H7 (cell line): ENCODE results near the gene SIGLEC5. TPM values are rescaled to one million over a fixed set of nuclear protein-coding genes. Genes with fewer than 3 reads are reported as not detected.
A peak's percentile ranks its signal among the peaks of the same experiment; 100 is the strongest.
"Not testable (repeated sequence)": the region's sequence is repeated elsewhere in the genome, so short reads cannot be mapped to it uniquely, and the experiment has no call there.

Source experiments
- DNase-seq: peaks from one replicate; pipeline ENCODE4 v3.0.0; 2012
- H3K27me3 ChIP-seq: 2 replicates; pipeline ENCODE4 v1.6.0; 2011; ENCODE audit warnings: mild to moderate bottlenecking, low read length; ENCODE audit not compliant: control insufficient read depth, insufficient read depth
- H3K36me3 ChIP-seq: replicated peaks from 2 replicates; pipeline ENCODE4 v1.5.1; 2011; ENCODE audit warnings: low read length; ENCODE audit not compliant: control insufficient read depth, insufficient read depth
- H3K4me3 ChIP-seq: 2 replicates; pipeline ENCODE4 v1.5.1; 2011; ENCODE audit warnings: low read depth, mild to moderate bottlenecking, control low read depth, low read length, moderate library complexity; ENCODE audit not compliant: insufficient read depth
- total RNA-seq: library from RNA; depleted of rRNA; stranded (reverse); fragments of >200 nt; shearing (Covaris generic); gene quantifications from 2 replicates; pipeline ENCODE4 v1.2.3, GENCODE V29; 2014; rRNA removed

The SIGLEC5 gene, protein sequence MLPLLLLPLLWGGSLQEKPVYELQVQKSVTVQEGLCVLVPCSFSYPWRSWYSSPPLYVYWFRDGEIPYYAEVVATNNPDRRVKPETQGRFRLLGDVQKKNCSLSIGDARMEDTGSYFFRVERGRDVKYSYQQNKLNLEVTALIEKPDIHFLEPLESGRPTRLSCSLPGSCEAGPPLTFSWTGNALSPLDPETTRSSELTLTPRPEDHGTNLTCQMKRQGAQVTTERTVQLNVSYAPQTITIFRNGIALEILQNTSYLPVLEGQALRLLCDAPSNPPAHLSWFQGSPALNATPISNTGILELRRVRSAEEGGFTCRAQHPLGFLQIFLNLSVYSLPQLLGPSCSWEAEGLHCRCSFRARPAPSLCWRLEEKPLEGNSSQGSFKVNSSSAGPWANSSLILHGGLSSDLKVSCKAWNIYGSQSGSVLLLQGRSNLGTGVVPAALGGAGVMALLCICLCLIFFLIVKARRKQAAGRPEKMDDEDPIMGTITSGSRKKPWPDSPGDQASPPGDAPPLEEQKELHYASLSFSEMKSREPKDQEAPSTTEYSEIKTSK
- not detected in 2 replicates for total RNA-seq

DNA sequence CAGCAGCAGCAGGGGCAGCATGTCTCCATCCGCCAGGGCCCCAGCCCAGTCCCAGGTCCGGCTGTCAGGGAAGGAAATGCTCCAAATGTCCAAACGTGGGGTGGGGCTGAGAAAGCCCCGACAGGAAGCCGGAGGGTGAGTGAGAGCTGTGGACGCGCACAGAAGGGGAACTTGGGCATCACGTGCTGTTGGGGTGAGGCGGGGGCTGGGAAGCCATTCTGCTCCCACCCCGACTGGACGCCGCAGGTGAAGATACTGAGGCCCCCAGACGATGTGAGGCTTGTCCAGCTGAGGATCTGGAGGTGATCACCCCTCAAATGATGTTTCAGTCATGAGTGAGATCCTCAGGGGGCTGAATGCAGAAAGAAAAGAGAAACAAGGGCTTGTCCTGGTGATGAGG lies at the start of gene SIGLEC5:
TSS of gene SIGLEC5 (minus strand) at position 87 of the 400 bp plus-strand sequence. CDS start at position 21, 66 bp downstream.
- H3K4me3 ChIP-seq, DNase-seq, H3K36me3 ChIP-seq, H3K27me3 ChIP-seq: not testable (repeated sequence)

DNA sequence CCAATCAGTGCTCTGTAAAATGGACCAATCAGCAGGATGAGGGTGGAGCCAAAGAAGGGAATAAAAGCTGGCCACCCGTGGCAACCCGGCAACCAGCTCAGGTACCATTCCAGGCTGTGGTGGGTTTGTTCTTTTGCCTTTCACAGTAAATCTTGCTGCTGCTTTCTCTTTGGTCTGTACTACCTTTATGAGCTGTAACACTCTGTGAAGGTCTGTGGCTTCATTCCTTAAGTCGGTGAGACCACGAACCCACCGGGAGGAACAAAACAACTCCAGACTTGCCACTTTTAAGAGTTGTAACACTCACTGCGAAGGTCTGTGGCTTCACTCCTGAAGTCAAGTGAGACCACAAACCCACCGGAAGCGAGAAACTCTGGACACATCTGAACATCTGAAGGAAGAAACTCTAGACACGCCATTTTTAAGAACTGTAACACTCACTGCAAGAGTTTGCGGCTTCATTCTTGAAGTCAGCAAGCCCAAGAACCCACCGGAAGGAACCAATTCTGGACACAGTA lies 46.4 kb upstream of the SIGLEC5 start:
- no peak overlapping the region for H3K4me3 ChIP-seq
- DNase-seq = no peak
- no peaks in the 10 kb centered on the region for H3K27me3 ChIP-seq
- no peaks in the 10 kb centered on the region for H3K36me3 ChIP-seq

DNA sequence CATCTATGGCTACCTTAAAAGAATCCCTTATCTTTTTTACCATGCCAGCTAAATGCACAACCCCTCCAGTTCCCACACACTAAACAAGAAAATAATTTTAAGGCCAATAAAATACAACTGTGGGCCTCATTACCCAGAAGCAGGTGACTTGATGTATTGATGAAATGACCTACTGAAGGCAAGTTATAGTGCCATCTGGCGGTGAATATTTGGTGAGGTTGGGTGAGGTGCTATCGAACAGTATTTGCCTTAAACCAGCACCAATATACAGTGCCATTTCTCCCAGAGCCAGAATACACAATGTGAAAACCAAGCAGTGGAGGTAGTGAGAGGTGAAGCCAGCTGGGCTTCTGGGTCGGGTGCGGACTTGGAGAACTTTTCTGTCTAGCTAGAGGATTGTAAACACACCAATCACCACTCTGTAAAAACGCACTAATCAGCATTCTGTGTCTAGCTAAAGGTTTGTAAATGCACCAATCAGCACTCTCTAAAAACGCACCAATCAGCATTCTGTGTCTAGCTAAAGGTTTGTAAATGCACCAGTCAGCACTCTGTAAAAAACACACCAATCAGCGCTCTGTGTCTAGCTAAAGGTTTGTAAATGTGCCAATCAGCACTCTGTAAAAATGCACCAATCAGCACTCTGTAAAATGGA lies 45.8 kb upstream of the SIGLEC5 start:
- DNase-seq, H3K4me3 ChIP-seq, H3K36me3 ChIP-seq, H3K27me3 ChIP-seq: not testable (repeated sequence)

DNA sequence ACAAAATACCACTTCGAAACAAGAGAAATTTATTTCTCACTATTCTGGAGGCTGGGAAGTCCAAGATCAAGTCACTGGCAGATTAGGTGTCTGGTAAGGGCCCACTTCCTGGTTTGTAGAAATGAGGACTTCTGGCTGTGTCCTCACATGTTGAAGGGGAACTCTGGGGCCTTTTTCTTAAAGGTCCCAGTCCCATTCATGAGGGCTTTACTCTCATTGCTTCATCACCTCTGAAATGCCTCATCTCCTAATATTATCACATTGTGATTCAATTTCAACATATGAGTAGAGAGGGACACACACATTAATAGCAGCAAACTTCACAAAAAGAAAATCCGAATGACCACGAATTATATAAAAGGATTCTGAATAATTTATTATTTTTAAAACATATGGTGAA lies 38.0 kb upstream of the SIGLEC5 start:
- H3K4me3 ChIP-seq = no peak overlapping the region
- no peaks in the 10 kb centered on the region; the same call in 1 of the 2 replicates for H3K27me3 ChIP-seq
- DNase-seq = no peak
- no peaks in the 10 kb centered on the region for H3K36me3 ChIP-seq

DNA sequence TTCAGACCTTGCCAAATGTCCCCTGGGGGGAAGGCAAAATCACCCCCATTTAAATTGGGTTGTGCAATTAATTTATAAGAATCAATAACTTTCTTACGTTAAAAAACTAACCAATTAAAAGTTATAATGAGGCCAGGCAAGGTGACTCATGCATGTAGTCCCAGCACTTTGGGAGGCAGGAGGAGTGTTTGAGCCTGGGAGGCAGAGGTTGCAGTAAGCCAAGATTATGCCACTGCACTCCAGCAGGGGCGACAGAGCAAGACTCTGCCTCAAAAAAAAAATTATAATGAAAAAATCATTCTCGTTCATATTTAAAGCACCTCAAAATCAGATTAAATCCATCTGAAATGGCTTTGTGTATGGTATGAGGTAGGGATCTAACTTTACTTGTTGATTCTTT lies 34.8 kb upstream of the SIGLEC5 start:
- DNase-seq = no peak
- Histone ChIP-seq H3K27me3 (no peaks in the 10 kb centered on the region; the same call in 1 of the 2 replicates), H3K36me3 (no peaks in the 10 kb centered on the region), H3K4me3 (no peak overlapping the region)

DNA sequence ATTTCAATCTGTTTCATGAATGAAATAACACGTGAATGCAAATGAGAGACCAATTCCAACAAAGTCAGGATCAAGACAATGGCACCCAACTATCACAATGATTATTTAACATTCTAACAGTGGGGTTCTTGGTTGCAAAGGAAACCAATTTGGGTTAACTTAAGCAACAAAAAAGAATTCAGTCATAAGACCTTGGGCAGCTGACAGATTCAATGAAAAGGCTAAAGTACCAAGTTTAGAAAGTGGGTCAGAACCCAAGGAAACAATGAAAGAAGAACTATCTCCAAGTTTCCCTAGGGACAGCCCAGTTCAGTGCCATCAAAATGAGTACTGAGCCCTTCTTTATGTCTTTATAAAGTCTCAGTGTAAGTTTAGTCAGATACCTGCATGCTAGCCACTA lies 33.9 kb upstream of the SIGLEC5 start:
- no peaks in the 10 kb centered on the region; the same call in 1 of the 2 replicates for H3K27me3 ChIP-seq
- H3K4me3 ChIP-seq = no peak overlapping the region
- no peak for DNase-seq

DNA sequence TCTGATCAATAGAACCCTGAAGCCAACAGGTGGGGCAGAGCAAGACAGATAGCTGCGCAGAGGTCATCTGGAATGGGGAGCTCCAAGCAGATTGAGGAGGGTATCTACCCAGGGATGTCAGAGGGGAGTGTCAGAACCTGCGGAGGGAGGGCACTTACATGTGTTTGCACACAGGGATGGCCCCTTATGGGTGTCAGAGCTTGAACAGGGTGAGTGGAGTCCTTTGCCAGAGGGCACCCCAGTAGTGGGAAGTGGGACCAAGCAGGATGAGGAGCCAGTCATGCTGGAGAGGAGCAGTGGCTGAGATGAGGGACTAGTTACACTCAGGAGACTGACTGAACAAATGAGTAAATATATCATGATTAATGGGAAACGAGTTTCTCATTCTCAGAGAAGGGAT lies 33.4 kb upstream of the SIGLEC5 start:
- H3K4me3 ChIP-seq = no peak overlapping the region
- H3K36me3 ChIP-seq = no peaks in the 10 kb centered on the region
- no peaks in the 10 kb centered on the region; the same call in 1 of the 2 replicates for H3K27me3 ChIP-seq
- no peak for DNase-seq

More for the DNA sequence above, 33.9 kb upstream of the SIGLEC5 start:
- no peaks in the 10 kb centered on the region for H3K36me3 ChIP-seq

DNA sequence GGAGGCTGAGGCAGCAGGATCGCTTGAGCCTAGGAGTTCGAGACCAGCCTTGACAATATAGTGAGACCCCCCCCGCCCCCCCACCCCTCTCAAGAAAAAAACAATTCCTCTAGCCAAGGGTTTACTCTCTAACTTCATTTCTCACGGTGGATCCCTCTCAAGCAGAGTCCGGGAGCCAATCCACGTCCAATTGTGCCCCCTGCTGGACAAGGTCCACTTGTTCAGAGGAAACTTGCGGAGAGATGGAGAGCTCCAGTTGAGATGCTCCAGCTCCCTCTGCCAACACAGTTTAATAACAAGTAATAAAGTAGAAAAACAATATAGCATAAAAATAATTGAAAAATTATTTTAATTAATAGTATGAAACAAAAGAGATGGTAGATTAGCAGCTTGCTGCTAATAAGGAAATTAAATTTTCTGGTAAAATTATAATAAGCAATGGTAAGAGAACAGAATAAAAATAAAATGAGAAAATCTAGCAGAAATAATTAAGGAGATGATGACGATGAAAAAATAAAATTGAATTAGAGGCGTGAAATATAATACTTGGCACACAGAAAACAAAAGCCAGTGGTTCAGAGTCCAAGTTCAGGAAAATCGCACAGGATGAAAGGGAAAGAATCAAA lies 30.9 kb upstream of the SIGLEC5 start:
- peak; percentile 68 for DNase-seq
- H3K36me3 ChIP-seq = no peaks in the 10 kb centered on the region
- H3K27me3 ChIP-seq = no peaks in the 10 kb centered on the region; the same call in 1 of the 2 replicates

DNA sequence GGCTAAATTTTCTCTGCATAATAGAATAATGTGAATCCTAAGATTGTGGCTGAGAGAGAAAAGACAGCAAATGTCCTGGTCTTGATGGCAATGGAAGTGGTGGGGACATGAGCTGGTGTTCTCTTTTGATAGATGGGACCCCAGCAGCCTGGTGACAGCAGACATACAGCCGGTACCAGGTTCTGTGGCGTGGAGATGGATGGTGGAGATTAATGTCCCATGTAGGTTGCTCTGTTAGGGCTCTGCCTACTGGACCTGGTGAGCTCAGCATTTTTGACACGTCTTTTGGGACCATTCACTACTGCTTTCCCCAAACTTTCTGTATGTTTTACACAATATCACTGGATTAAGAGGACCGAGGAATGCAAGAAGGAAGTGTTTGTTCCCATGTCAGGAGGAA lies 24.6 kb upstream of the SIGLEC5 start:
- Histone ChIP-seq H3K36me3 (no peaks in the 10 kb centered on the region), H3K27me3 (no peaks in the 10 kb centered on the region), H3K4me3 (no peak overlapping the region)
- no peak for DNase-seq

More for the DNA sequence above, 30.9 kb upstream of the SIGLEC5 start:
- H3K4me3 ChIP-seq = no peak overlapping the region

DNA sequence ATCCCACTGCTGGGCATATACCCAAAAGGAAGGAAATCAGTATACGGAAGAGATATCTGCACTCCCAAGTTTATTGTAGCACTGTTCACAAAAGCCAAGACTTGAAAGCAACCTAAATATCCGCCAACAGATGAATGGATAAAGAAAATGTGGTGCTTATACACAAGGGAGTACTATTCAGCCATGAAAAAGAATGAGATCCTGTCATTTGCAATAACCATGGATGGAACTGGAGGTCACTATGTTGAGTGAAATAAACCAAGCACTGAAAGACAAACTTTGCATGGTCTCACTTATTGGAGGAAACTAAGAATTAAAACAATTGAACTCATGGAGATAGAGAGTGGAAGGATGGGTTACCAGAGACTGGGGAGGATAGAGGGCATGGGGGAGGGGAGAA lies 23.0 kb upstream of the SIGLEC5 start:
- no peaks in the 10 kb centered on the region for H3K27me3 ChIP-seq
- DNase-seq = no peak
- H3K36me3 ChIP-seq = no peaks in the 10 kb centered on the region
- H3K4me3 ChIP-seq = no peak overlapping the region

DNA sequence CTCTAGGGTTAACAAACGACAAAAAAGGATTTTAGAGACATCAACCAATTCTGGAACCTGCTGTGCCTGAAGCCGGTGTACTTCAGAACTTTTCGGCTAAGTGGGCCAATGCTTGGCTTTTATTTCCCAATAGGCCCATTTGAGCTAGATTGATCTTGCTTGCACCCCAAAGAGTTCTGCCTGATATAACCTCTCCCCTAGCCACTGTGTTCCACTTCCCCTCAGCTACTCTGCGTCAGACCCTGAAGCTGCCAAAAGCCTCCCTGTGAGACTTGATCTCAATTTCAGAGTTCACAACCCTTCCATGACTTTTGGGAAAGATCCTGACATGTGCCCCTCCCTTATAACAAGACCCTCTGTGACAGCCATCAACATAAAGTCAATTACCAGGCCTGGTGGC lies 22.1 kb upstream of the SIGLEC5 start:
- H3K27me3 ChIP-seq = no peaks in the 10 kb centered on the region
- H3K4me3 ChIP-seq = no peak overlapping the region
- no peak for DNase-seq
- H3K36me3 ChIP-seq = no peaks in the 10 kb centered on the region

DNA sequence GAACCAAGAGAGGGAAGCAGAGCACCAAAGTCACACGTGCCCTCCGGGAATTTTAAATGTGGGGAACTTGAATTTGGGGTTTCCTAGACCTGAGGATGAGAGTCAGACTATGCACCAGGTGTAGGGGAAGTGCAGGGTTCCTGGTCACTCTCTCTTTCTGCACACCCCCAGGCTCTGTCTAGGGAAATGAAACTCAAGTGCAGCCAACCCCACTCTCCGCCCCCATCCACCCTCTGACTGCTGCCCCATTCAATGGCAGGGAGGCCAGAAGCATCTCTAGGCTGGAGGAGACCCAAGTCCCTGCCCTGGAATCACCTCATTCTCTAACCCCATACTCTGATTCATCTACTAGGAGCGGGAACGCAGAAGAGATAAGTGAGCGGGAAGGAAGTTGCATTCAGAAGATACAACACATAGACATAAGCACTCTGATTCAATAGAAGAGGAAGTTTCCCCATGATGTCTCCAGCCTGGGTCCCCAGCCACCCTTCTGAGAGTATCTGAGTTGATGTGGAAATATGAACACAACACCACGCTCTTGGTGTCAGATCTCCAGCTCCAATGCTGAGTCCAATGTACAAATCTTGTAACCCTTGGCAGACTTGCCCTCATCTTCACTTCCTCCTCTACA lies 21.1 kb upstream of the SIGLEC5 start:
- DNase-seq = no peak
- H3K36me3 ChIP-seq = no peaks in the 10 kb centered on the region
- H3K27me3 ChIP-seq = no peaks in the 10 kb centered on the region
- H3K4me3 ChIP-seq = no peak overlapping the region

DNA sequence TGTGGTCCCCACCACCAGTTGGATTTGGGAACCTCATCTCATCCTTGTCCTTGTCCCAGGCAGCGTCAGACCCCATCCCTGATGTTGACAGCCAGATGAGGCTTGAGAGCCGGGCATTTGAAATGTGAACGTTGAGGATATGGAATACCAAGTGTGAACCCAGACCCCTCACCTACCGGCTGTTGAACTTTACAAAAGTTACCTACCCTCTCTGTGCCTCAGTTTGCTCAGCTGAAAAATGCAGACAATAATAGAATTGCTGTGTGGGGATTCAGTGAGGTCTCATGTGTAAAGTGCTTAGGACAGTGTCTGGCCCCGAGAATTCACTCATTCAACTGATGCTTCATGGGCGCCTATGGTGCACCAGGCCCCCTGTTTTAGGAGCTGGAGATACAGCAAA lies 17.1 kb upstream of the SIGLEC5 start:
- H3K4me3 ChIP-seq = no peak overlapping the region
- no peaks in the 10 kb centered on the region for H3K36me3 ChIP-seq
- DNase-seq = no peak
- no peaks in the 10 kb centered on the region; the same call in 1 of the 2 replicates for H3K27me3 ChIP-seq

DNA sequence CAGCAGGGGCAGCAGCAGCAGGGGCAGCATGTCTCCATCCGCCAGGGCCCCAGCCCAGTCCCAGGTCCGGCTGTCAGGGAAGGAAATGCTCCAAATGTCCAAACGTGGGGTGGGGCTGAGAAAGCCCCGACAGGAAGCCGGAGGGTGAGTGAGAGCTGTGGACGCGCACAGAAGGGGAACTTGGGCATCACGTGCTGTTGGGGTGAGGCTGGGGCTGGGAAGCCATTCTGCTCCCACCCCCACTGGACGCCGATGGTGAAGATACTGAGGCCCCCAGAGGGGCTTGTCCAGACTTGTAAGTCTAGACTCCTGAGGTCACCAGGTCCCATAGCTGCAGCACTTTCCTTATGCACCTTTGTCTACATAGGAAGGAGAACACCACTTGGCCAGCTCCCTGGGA lies 16.5 kb upstream of the SIGLEC5 start, which contains the start of gene SIGLEC14:
TSS of gene SIGLEC14 (minus strand) at position 96 of the 400 bp plus-strand sequence. CDS start at position 30, 66 bp downstream.
- DNase-seq, H3K4me3 ChIP-seq, H3K36me3 ChIP-seq, H3K27me3 ChIP-seq: not testable (repeated sequence)
